Esophagus squamous epithelium (tissue), 5 donors: Measurements from ENCODE around the gene ZNF397. TPM values are rescaled to one million over a fixed set of nuclear protein-coding genes. Genes with fewer than 3 reads are reported as not detected.

Experiments
- DNase-seq: peaks from one replicate; lab custom pipeline; 2025; lab: John Stamatoyannopoulos, UW
- H3K27ac ChIP-seq, 4 donors: fragments of 200-600 bp; sonication (generic); one replicate each; pipeline ENCODE4 v1.5.1; 2016 to 2019; ENCODE audit warnings: mild to moderate bottlenecking in 1 of 4
- H3K27me3 ChIP-seq, 4 donors: fragments of 200-600 bp; sonication (generic); 1 replicate in 3 of 4; 2 replicates in 1 of 4; pipeline versions ENCODE4 v1.5.1 to v1.6.0; 2017 to 2021; ENCODE audit warnings: antibody characterized with exemption in 1 of 4
- H3K36me3 ChIP-seq, 3 donors: fragments of 200-600 bp; sonication (generic); one replicate each; pipeline ENCODE4 v1.5.1; 2016 to 2019
- H3K4me1 ChIP-seq, 3 donors: fragments of 200-600 bp; sonication (generic); one replicate each; pipeline ENCODE4 v1.5.1; 2017 to 2019
- H3K4me3 ChIP-seq, 4 donors: fragments of 200-600 bp; sonication (generic); 1 replicate in 3 of 4; 2 replicates in 1 of 4; pipeline ENCODE4 v1.5.1; 2016 to 2019; ENCODE audit warnings: mild to moderate bottlenecking in 2 of 4, moderate library complexity in 1 of 4
- H3K9me3 ChIP-seq, 3 donors: fragments of 200-600 bp; sonication (generic); one replicate each; pipeline ENCODE4 v1.5.1; 2016 to 2019
- POLR2A ChIP-seq, 4 donors: fragments of 450-650 bp; IDR thresholded peaks; one replicate each; pipeline ENCODE4 v1.6.1; 2017; ENCODE audit warnings: antibody characterized with exemption in 4 of 4, mild to moderate bottlenecking in 4 of 4, moderate library complexity in 3 of 4
- WGBS, 2 donors: methylation state at CpG; one replicate each; pipeline ENCODE4 v1.1.5; 2018; 5-methylcytosine and 5-hydroxymethylcytosine counted together
- intact Hi-C: fragments of 100-400 bp; cut with DNase I; formaldehyde crosslinking; loops from one replicate; pipeline ENCODE4 v1.15.0; 2022
- total RNA-seq, 4 donors: library from RNA; depleted of rRNA; stranded (reverse); fragments of >200 nt; gene quantifications; one replicate each; pipeline ENCODE4 v1.1.0, GENCODE V29; 2016
- TF ChIP-seq, protein P1 (sequence below), 6 experiments: fragments of 450-650 bp in 4 of 6; fragments of 200-600 bp in 2 of 6; sonication (generic) in 2 of 6; IDR thresholded peaks; one replicate each; pipeline ENCODE4 v1.5.1; 2016 to 2019; ENCODE audit warnings: antibody characterized with exemption in 6 of 6, mild to moderate bottlenecking in 4 of 6, moderate library complexity in 4 of 6
- donor health status: DM: yes; HTN: yes; CAD: no.

The ZNF397 gene
- total RNA-seq, 4 donors from 2014 or later = 10.4 to 24.2 (median 15.5) TPM

DNA sequence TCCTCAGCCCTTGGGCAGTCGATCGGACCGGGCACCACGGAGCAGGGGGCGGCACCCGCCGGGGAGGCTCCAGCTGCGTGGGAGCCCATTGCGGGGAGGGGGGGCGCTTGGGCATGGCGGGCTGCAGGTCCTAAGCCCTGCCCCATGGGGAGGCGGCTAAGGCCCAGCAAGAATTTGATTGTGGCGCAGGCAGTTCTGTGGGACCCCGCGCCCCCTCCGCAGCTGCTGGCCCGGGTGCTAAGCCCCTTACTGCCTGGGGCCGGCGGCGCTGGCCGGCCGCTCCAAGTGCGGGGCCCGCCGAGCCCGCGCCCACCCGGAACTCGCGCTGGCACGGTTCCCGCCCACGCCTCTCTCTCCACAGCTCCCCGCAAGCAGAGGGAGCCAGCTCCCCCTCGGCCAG is 30.8 kb downstream of the ZNF397 start:
- intact Hi-C loops = no loop called here
- peaks cover 0 to 8% (median 0%) of the 10 kb centered on the region in 3 donors for H3K4me1 ChIP-seq
- no peak for DNase-seq
- TF ChIP-seq, protein P1, sequence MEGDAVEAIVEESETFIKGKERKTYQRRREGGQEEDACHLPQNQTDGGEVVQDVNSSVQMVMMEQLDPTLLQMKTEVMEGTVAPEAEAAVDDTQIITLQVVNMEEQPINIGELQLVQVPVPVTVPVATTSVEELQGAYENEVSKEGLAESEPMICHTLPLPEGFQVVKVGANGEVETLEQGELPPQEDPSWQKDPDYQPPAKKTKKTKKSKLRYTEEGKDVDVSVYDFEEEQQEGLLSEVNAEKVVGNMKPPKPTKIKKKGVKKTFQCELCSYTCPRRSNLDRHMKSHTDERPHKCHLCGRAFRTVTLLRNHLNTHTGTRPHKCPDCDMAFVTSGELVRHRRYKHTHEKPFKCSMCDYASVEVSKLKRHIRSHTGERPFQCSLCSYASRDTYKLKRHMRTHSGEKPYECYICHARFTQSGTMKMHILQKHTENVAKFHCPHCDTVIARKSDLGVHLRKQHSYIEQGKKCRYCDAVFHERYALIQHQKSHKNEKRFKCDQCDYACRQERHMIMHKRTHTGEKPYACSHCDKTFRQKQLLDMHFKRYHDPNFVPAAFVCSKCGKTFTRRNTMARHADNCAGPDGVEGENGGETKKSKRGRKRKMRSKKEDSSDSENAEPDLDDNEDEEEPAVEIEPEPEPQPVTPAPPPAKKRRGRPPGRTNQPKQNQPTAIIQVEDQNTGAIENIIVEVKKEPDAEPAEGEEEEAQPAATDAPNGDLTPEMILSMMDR (IDR thresholded peaks at IDR 0.05) = no peak
- TF ChIP-seq POLR2A (IDR thresholded peaks at IDR 0.05) = no peak
- WGBS, 2 donors = 100% methylated on average over 1 of the region's 35 CpGs; no CpG with 5 or more reads in 1 of the 2 donors
- H3K36me3 ChIP-seq = no peaks in the 10 kb centered on the region
- H3K27ac ChIP-seq = no peak overlapping the region
- H3K9me3 ChIP-seq = no peaks in the 10 kb centered on the region
- no peaks in the 10 kb centered on the region for H3K27me3 ChIP-seq
- H3K4me3 ChIP-seq = no peak overlapping the region

DNA sequence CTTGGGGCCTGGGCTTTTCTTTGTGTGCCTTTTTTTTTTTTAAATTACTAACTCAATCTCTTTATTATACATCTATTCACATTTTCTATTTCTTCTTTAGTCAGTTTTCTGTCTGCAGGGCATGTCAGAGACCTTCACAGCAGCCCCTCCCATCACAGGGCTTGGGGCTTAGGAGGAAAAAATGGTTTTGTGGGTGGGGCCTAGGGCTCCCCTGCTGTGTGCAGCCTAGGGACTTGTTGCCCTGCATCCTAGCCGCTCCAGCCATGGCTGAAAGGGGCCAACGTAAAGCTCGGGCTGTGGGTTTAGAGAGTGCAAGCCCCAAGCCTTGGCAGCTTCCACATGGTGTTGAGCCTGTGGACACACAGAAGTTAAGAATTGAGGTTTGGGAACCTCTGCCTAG is 35.4 kb downstream of the ZNF397 start:
- 100% methylated on average over 2 of the region's 3 CpGs; no CpG with 5 or more reads in 1 of the 2 donors for WGBS, 2 donors
- H3K27me3 ChIP-seq = no peaks in the 10 kb centered on the region
- H3K36me3 ChIP-seq = no peaks in the 10 kb centered on the region
- DNase-seq = no peak
- intact Hi-C loops = no loop called here
- no peak for TF ChIP-seq POLR2A (IDR thresholded peaks at IDR 0.05)
- TF ChIP-seq, protein P1 (IDR thresholded peaks at IDR 0.05) = no peak
- H3K4me1 ChIP-seq = no peaks in the 10 kb centered on the region
- no peaks in the 10 kb centered on the region for H3K9me3 ChIP-seq
- H3K27ac ChIP-seq = no peak overlapping the region
- no peak overlapping the region for H3K4me3 ChIP-seq

DNA sequence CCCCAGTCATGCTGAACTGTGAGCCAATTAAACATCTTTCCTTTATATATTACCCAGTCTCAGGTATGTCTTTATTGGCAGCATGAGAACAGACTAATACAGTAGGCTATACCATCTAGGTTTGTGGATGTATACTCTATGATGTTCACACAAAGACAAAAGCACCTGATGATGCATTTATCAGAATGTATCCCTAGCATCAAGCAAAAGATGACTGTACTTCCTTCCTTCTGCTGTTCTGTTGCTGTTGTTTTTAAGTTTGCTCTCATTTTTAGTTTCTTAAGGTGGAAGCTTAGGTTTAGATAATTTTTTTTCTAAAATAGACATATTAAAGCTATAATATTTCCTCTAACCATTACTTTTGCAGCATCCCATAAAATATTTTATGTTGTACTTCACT is 36.8 kb downstream of the ZNF397 start:
- Histone ChIP-seq H3K27me3 (no peaks in the 10 kb centered on the region), H3K4me3 (no peak overlapping the region), H3K36me3 (peaks cover 0 to 2% (median 0%) of the 10 kb centered on the region in 3 donors), H3K4me1 (no peaks in the 10 kb centered on the region), H3K27ac (no peak overlapping the region), H3K9me3 (no peaks in the 10 kb centered on the region)
- intact Hi-C loops = no loop called here
- no peak for TF ChIP-seq POLR2A (IDR thresholded peaks at IDR 0.05)
- TF ChIP-seq, protein P1 (IDR thresholded peaks at IDR 0.05) = no peak
- no peak for DNase-seq

DNA sequence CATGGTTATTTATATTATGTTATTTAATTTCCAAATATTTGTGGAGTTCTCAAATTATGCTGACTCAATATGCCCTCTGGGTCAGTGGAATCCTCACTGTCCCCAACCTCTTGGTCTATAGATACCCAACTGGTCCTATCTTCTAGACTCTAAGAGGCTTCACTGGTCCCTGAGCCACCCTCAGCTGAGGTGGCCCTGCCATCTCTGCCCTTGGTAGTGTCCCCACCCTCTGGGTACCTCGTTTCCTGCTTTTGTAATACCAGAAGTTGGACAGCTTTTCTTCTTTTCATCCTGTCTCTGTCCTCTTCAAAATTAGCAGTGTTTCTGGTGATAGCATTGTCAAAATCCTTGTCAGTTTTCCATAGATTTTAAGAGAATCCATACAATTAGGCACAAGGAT is 37.3 kb downstream of the ZNF397 start:
- Histone ChIP-seq H3K27me3 (no peaks in the 10 kb centered on the region), H3K4me1 (no peaks in the 10 kb centered on the region), H3K27ac (no peak overlapping the region), H3K4me3 (no peak overlapping the region), H3K9me3 (no peaks in the 10 kb centered on the region), H3K36me3 (peaks cover 0 to 6% (median 0%) of the 10 kb centered on the region in 3 donors)
- intact Hi-C loops = no loop called here
- no peak for DNase-seq
- no peak for TF ChIP-seq POLR2A (IDR thresholded peaks at IDR 0.05)
- TF ChIP-seq, protein P1 (IDR thresholded peaks at IDR 0.05) = no peak
- WGBS, 2 donors = 78 to 86% methylated on average over 1 of the region's 1 CpG

DNA sequence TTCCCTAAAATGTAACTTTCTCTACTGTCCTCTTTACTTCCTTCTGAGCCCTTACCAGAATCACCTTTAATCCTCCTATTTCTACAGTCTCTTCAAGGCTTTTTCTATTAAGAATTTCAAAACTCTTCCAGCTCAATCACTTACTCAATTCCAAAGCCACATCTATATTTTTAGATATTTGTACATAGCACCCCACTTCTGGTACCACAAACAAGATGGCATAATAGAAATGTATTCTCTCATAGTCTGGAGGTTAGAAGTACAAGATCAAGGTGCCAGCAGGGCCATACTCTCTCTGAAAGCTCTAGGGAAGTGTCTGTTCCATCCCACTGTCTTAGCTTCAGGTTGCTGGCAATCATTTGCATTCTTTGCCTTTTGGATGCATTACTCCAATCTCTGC is 38.1 kb downstream of the ZNF397 start:
- TF ChIP-seq, protein P1 (IDR thresholded peaks at IDR 0.05) = no peak
- no peak for TF ChIP-seq POLR2A (IDR thresholded peaks at IDR 0.05)
- Histone ChIP-seq H3K4me3 (no peak overlapping the region), H3K27ac (no peak overlapping the region), H3K4me1 (no peaks in the 10 kb centered on the region), H3K27me3 (no peaks in the 10 kb centered on the region), H3K36me3 (peaks cover 0 to 15% (median 6%) of the 10 kb centered on the region in 3 donors), H3K9me3 (no peaks in the 10 kb centered on the region)
- intact Hi-C loops = no loop called here
- DNase-seq = no peak
